Hypothalamus (tissue), 51 donors: ENCODE measurements around the gene ZNF488.

Source experiments
- DNase-seq, 51 donors: peaks; one replicate each; lab custom pipeline; 2025; lab: John Stamatoyannopoulos, UW

The ZNF488 gene

GRCh38 chr10:47317251-47317650 lies 66.8 kb downstream of the ZNF488 start:
- DNase-seq, result no peak

GRCh38 chr10:47316131-47316530 lies 68.0 kb downstream of the ZNF488 start:
- DNase-seq, result no peak
